Smooth muscle cell (in vitro differentiated cells): ENCODE results near the gene TUT4. TPM values are rescaled to one million over a fixed set of nuclear protein-coding genes. Genes with fewer than 3 reads are reported as not detected.

Experiments used
- DNase-seq: peaks from one replicate; lab custom pipeline; 2025; ENCODE audit not compliant: unreplicated experiment; lab: John Stamatoyannopoulos, UW
- H2AFZ ChIP-seq: fragments of 200-600 bp; sonication (generic); 2 replicates; pipeline ENCODE4 v1.6.0; 2016; ENCODE audit warnings: antibody characterized with exemption, low read depth, mild to moderate bottlenecking
- H3F3A ChIP-seq: fragments of 200-600 bp; sonication (generic); 2 replicates; pipeline ENCODE4 v1.6.0; 2017; ENCODE audit warnings: antibody characterized with exemption, low read depth
- H3K27ac ChIP-seq: fragments of 200-600 bp; sonication (generic); 2 replicates; pipeline ENCODE4 v1.5.1; 2016; ENCODE audit warnings: low read depth, mild to moderate bottlenecking
- H3K27me3 ChIP-seq: fragments of 200-600 bp; sonication (generic); 2 replicates; pipeline ENCODE4 v1.6.1; 2016; ENCODE audit warnings: low read depth, mild to moderate bottlenecking
- H3K36me3 ChIP-seq: fragments of 200-600 bp; sonication (generic); 2 replicates; pipeline ENCODE4 v1.5.1; 2016; ENCODE audit warnings: low read depth
- H3K4me1 ChIP-seq: fragments of 200-600 bp; sonication (generic); 2 replicates; pipeline ENCODE4 v1.5.1; 2016; ENCODE audit warnings: low read depth
- H3K4me2 ChIP-seq: fragments of 200-600 bp; sonication (generic); 2 replicates; pipeline ENCODE4 v1.6.0; 2016; ENCODE audit warnings: mild to moderate bottlenecking
- H3K4me3 ChIP-seq: fragments of 200-600 bp; sonication (generic); 2 replicates; pipeline ENCODE4 v1.5.1; 2016; ENCODE audit warnings: mild to moderate bottlenecking
- H3K79me2 ChIP-seq: fragments of 200-600 bp; sonication (generic); 2 replicates; pipeline ENCODE4 v1.6.0; 2016; ENCODE audit warnings: low read depth, mild to moderate bottlenecking
- H3K9ac ChIP-seq: fragments of 200-600 bp; sonication (generic); 2 replicates; pipeline ENCODE4 v1.6.0; 2016; ENCODE audit warnings: low read depth
- H3K9me3 ChIP-seq: fragments of 200-600 bp; sonication (generic); replicated peaks from 2 replicates; pipeline ENCODE4 v1.5.1; 2016; ENCODE audit warnings: low read depth
- H4K20me1 ChIP-seq: fragments of 200-600 bp; sonication (generic); 2 replicates; pipeline ENCODE4 v1.6.0; 2016; ENCODE audit warnings: low read depth
- WGBS: methylation state at CpG from one replicate; pipeline ENCODE4 v1.1.7; 2016; ENCODE audit warnings: low lambda C conversion rate; 5-methylcytosine and 5-hydroxymethylcytosine counted together
- polyA plus RNA-seq: library from polyadenylated mRNA; unstranded; fragments of >200 nt; fragmentation: Nextera tagmentation; extraction: Ambion mirVana; gene quantifications from 2 replicates; pipeline ENCODE4 v1.2.1, GENCODE V29; 2016
- total RNA-seq: library from RNA; depleted of rRNA; stranded (reverse); fragments of >200 nt; gene quantifications from 2 replicates; pipeline ENCODE4 v1.2.3, GENCODE V29; 2014
- TF ChIP-seq, protein P1 (sequence below): fragments of 200-600 bp; sonication (generic); IDR thresholded peaks from 2 replicates; pipeline ENCODE4 v1.5.1; 2017; ENCODE audit warnings: borderline replicate concordance, mild to moderate bottlenecking, antibody characterized with exemption; ENCODE audit not compliant: insufficient read depth, poor library complexity, severe bottlenecking

TUT4 gene
- total and polyA plus RNA-seq, 2 experiments from 2014 or later: 13.9 to 58.3 TPM

DNA sequence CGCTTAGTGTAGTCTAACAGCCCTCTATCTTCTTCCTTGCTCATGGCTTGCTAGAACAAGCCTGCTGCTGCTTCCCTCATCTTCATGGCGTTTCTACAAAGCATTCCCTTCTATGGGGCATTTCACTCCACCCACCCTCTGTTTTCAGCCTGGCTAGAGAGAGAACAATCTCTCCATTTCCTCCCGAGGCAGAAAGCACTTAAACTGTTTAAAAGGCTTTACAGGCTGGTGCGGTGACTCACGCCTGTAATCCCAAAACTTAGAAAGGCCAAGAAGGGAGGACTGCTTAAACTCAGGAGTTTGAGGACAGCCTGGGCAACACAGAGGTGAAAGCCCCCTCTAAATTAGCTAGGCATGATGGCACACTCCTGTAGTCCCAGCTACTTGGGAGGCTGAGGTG lies 166.4 kb downstream of the TUT4 start:
- Histone ChIP-seq H3K27ac (peak overlapping the region; percentile 47), H2AFZ (peak overlapping the region; percentile 9), H3K36me3 (no peaks in the 10 kb centered on the region), H3K4me1 (no peaks in the 10 kb centered on the region), H3K9ac (no peak overlapping the region), H3K9me3 (no peaks in the 10 kb centered on the region), H3K79me2 (no peaks in the 10 kb centered on the region), H3K4me2 (peak overlapping the region; percentile 30), H3F3A (no peaks in the 10 kb centered on the region), H3K27me3 (no peaks in the 10 kb centered on the region), H3K4me3 (no peak overlapping the region), H4K20me1 (no peaks in the 10 kb centered on the region)
- DNase-seq: no peak
- TF ChIP-seq, protein P1, sequence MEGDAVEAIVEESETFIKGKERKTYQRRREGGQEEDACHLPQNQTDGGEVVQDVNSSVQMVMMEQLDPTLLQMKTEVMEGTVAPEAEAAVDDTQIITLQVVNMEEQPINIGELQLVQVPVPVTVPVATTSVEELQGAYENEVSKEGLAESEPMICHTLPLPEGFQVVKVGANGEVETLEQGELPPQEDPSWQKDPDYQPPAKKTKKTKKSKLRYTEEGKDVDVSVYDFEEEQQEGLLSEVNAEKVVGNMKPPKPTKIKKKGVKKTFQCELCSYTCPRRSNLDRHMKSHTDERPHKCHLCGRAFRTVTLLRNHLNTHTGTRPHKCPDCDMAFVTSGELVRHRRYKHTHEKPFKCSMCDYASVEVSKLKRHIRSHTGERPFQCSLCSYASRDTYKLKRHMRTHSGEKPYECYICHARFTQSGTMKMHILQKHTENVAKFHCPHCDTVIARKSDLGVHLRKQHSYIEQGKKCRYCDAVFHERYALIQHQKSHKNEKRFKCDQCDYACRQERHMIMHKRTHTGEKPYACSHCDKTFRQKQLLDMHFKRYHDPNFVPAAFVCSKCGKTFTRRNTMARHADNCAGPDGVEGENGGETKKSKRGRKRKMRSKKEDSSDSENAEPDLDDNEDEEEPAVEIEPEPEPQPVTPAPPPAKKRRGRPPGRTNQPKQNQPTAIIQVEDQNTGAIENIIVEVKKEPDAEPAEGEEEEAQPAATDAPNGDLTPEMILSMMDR: no peak
- 18% methylated on average over 5 of the region's 5 CpGs for WGBS

DNA sequence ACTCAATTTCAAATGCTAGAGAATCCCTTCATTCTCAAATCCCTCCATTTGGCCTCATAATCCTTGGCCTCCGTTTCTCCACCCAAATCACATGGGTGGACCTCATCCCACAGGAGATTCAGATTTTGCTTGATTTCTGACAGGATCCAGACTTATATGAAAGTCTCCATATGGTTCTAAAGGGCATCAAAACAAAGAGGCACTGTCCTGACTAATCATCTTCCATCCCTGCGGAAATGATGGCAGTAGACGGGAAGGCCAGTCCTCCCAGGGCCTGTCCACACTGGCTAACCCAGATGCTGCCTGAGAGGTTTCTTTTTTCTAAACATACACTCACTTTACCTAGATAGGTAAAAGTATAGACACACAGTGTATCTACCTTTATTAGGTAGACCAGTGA lies 167.5 kb downstream of the TUT4 start:
- Histone ChIP-seq H3K4me3 (no peak overlapping the region), H3F3A (no peaks in the 10 kb centered on the region), H3K4me1 (no peaks in the 10 kb centered on the region), H3K27me3 (no peaks in the 10 kb centered on the region), H3K4me2 (no peak overlapping the region), H2AFZ (no peak overlapping the region), H3K79me2 (no peaks in the 10 kb centered on the region), H3K27ac (no peak overlapping the region), H3K36me3 (no peaks in the 10 kb centered on the region), H3K9me3 (no peaks in the 10 kb centered on the region), H4K20me1 (no peaks in the 10 kb centered on the region), H3K9ac (no peak overlapping the region)
- WGBS: 89% methylated on average over 3 of the region's 3 CpGs
- TF ChIP-seq, protein P1: no peak
- no peak for DNase-seq

Other genes with a start within 250 kb of the TUT4 start
- gene CC2D1B, start 186.9 kb downstream of the TUT4 start, total RNA-seq: 9.7 and 12.5 TPM in 2 replicates
- gene CC2D1B, start 186.9 kb downstream of the TUT4 start, polyA plus RNA-seq: 7.9 and 9.1 TPM in 2 replicates
- 1.9 and 3.5 TPM in 2 replicates for gene ORC1, start 148.7 kb downstream of the TUT4 start, total RNA-seq
- gene ORC1, start 148.7 kb downstream of the TUT4 start, polyA plus RNA-seq: 1.9 and 2.5 TPM in 2 replicates
- 23.2 and 24.8 TPM in 2 replicates for gene PRPF38A, start 148.5 kb downstream of the TUT4 start, total RNA-seq
- gene PRPF38A, start 148.5 kb downstream of the TUT4 start, polyA plus RNA-seq: 28.0 and 31.6 TPM in 2 replicates
- 164 and 192 TPM in 2 replicates for gene GPX7, start 49.3 kb upstream of the TUT4 start, total RNA-seq
- 136 and 164 TPM in 2 replicates for gene GPX7, start 49.3 kb upstream of the TUT4 start, polyA plus RNA-seq
- gene SHISAL2A, start 80.1 kb upstream of the TUT4 start, total RNA-seq: 2.3 TPM in 1 of 2 replicates, not detected in the other
- 0.66 and 0.98 TPM in 2 replicates for gene SHISAL2A, start 80.1 kb upstream of the TUT4 start, polyA plus RNA-seq
- 3.7 and 4.4 TPM in 2 replicates for gene COA7, start 145.3 kb upstream of the TUT4 start, total RNA-seq
- 6.3 and 7.3 TPM in 2 replicates for gene COA7, start 145.3 kb upstream of the TUT4 start, polyA plus RNA-seq
- gene ZYG11B, start 173.4 kb upstream of the TUT4 start, total RNA-seq: 36.0 and 39.7 TPM in 2 replicates
- gene ZYG11B, start 173.4 kb upstream of the TUT4 start, polyA plus RNA-seq: 8.8 and 9.1 TPM in 2 replicates